GM21423 (cell line): ENCODE measurements around the gene CAPZB.

Source experiments
- ATAC-seq: cut with Tn5 transposase; IDR thresholded peaks from one replicate; pipeline ENCODE4 v1.9.1; 2021; ENCODE audit warnings: mild to moderate bottlenecking, moderate library complexity; ENCODE audit not compliant: unreplicated experiment

Gene CAPZB

GRCh38 chr1:19353596-19353995 lies 131.7 kb downstream of the CAPZB start:
- no peak for ATAC-seq

- ATAC-seq, result no peak
These were observed 132.5 kb downstream of the CAPZB start for GRCh38 chr1:19352839-19353238.

GRCh38 chr1:19351873-19352272 lies 133.5 kb downstream of the CAPZB start:
- ATAC-seq, result no peak

GRCh38 chr1:19350566-19350965 lies 134.8 kb downstream of the CAPZB start:
- no peak for ATAC-seq

GRCh38 chr1:19349999-19350398 lies 135.3 kb downstream of the CAPZB start:
- no peak for ATAC-seq

GRCh38 chr1:19348441-19349198 lies 136.7 kb downstream of the CAPZB start:
- no peak for ATAC-seq

- ATAC-seq, result no peak
These were observed 137.7 kb downstream of the CAPZB start for GRCh38 chr1:19347533-19348172.

GRCh38 chr1:19346026-19346425 lies 139.3 kb downstream of the CAPZB start:
- ATAC-seq, result no peak

- ATAC-seq, result no peak
These were observed 139.9 kb downstream of the CAPZB start for GRCh38 chr1:19345391-19345790.

GRCh38 chr1:19344831-19345230 lies 140.5 kb downstream of the CAPZB start:
- ATAC-seq, result no peak

- no peak for ATAC-seq
These were observed 140.9 kb downstream of the CAPZB start for GRCh38 chr1:19344372-19344810.

- no peak for ATAC-seq
These were observed 141.6 kb downstream of the CAPZB start for GRCh38 chr1:19343617-19344350.

GRCh38 chr1:19342894-19343616 lies 142.3 kb downstream of the CAPZB start:
- no peak for ATAC-seq

GRCh38 chr1:19342062-19342750 lies 143.1 kb downstream of the CAPZB start:
- no peak for ATAC-seq

GRCh38 chr1:19341201-19342061 lies 143.9 kb downstream of the CAPZB start:
- ATAC-seq, result no peak

GRCh38 chr1:19340387-19340937 lies 144.9 kb downstream of the CAPZB start:
- ATAC-seq, result no peak

GRCh38 chr1:19339214-19339861 lies 146.0 kb downstream of the CAPZB start:
- no peak for ATAC-seq

- ATAC-seq, result no peak
These were observed 147.0 kb downstream of the CAPZB start for GRCh38 chr1:19338323-19338762.

GRCh38 chr1:19337289-19337688 lies 148.1 kb downstream of the CAPZB start:
- no peak for ATAC-seq
